ENCODE data around the gene C1orf198.

- TF ChIP-seq EZH2 (IDR thresholded peaks at IDR 0.05; ENCODE audit: insufficient read depth, poor library complexity, severe bottlenecking): no peak
- TF ChIP-seq EZH2phosphoT487 (IDR thresholded peaks at IDR 0.05; ENCODE audit: insufficient read depth, low read depth): no peak
Observed at GRCh38 chr1:230850547-230850946, 17.8 kb downstream of the C1orf198 start.

Measured in GM23248 (cell line).